Omental fat pad (tissue), 4 donors: ENCODE data around the gene F10. TPM values are rescaled to one million over a fixed set of nuclear protein-coding genes. Genes with fewer than 3 reads are reported as not detected.
"Not testable (repeated sequence)": the region's sequence is repeated elsewhere in the genome, so short reads cannot be mapped to it uniquely, and the experiment has no call there.

ENCODE experiments used
- ATAC-seq: fragments of 150-250 bp; one replicate; pipeline ENCODE4 v1.9.1; 2016; ENCODE audit warnings: mild to moderate bottlenecking, moderate library complexity; ENCODE audit not compliant: low FRiP score
- DNase-seq: peaks from one replicate; pipeline ENCODE4 v3.0.0-alpha.2; 2019; ENCODE audit warnings: low spot score
- CTCF ChIP-seq, 3 donors: fragments of 450-650 bp; IDR thresholded peaks; one replicate each; pipeline ENCODE4 v1.5.1; 2016 to 2017; ENCODE audit warnings: antibody characterized with exemption in 3 of 3, mild to moderate bottlenecking in 3 of 3, moderate library complexity in 2 of 3
- total RNA-seq, 4 donors: library from RNA; depleted of rRNA; stranded (reverse); fragments of >200 nt; gene quantifications; one replicate each; pipeline ENCODE4 v1.1.0, GENCODE V29; 2016

The F10 gene
- total RNA-seq, 4 donors from 2014 or later = 10.8 to 51.1 (median 13.6) TPM

GRCh38 chr13:113110048-113110851 lies 12.3 kb upstream of the F10 start:
- ATAC-seq (peak; percentile 74), DNase-seq (no peak)
- TF ChIP-seq CTCF (IDR thresholded peaks at IDR 0.05) = no peak

GRCh38 chr13:113110852-113111315 lies 11.7 kb upstream of the F10 start:
- no peak for TF ChIP-seq CTCF (IDR thresholded peaks at IDR 0.05)
- ATAC-seq (no peak), DNase-seq (no peak)

- not testable (repeated sequence) for DNase-seq, ATAC-seq
Measured at GRCh38 chr13:113111821-113112220, 10.8 kb upstream of the F10 start.

- ATAC-seq, DNase-seq: not testable (repeated sequence)
Measured at GRCh38 chr13:113112475-113112874, 10.1 kb upstream of the F10 start.

GRCh38 chr13:113112893-113113845 lies 9.4 kb upstream of the F10 start:
- ATAC-seq (no peak), DNase-seq (no peak)
- no peak for TF ChIP-seq CTCF (IDR thresholded peaks at IDR 0.05)

GRCh38 chr13:113113846-113114271 lies 8.7 kb upstream of the F10 start:
- DNase-seq = no peak
- TF ChIP-seq CTCF (IDR thresholded peaks at IDR 0.05) = no peak
- ATAC-seq = no peak

- TF ChIP-seq CTCF (IDR thresholded peaks at IDR 0.05) = no peak
- ATAC-seq = no peak
- DNase-seq = no peak
Measured at GRCh38 chr13:113114511-113115362, 7.9 kb upstream of the F10 start.
